ENCODE data around the gene SLC16A5.
A peak's percentile ranks its signal among the peaks of the same experiment; 100 is the strongest.
"Not testable (repeated sequence)": the region's sequence is repeated elsewhere in the genome, so short reads cannot be mapped to it uniquely, and the experiment has no call there.

Gene SLC16A5

DNA sequence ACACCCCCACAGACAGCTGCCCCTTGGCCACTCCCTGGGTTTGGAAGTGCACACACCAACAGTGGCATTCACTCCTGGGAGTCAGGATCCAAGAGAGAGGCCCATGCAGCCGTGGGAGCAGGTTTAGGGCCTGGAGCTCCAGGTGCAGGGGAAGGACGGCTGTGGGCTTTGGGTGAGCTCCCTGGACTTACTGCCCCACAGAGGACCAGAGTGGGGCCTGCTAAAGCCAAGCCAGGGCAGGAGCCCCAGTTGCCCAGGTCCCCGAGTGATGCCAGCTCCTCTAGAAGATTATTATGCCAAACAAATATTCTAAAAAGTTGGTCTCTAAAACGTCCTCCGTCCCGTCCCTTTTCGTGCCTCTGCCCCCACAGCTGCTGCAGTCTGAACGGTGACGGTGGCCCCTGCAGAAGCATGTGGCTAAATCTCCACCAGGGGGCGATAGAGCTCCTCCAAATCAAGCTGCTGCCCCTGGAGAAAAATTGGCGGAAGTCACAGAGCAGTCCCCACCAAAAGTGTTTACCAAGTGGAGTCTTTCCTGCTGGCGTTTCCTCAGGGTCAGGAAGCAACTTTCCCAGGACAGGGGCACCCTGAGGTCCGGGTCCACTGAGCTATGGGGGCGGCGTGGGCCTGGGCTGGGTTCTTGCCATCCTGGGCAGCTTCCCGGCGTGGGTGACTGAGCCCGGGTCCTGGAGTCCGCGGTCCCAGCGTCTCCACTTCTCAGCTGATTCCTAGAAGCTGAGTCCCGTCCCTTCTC, 26.2 kb downstream of the SLC16A5 start:
- peak; percentile 47 for DNase-seq

DNA sequence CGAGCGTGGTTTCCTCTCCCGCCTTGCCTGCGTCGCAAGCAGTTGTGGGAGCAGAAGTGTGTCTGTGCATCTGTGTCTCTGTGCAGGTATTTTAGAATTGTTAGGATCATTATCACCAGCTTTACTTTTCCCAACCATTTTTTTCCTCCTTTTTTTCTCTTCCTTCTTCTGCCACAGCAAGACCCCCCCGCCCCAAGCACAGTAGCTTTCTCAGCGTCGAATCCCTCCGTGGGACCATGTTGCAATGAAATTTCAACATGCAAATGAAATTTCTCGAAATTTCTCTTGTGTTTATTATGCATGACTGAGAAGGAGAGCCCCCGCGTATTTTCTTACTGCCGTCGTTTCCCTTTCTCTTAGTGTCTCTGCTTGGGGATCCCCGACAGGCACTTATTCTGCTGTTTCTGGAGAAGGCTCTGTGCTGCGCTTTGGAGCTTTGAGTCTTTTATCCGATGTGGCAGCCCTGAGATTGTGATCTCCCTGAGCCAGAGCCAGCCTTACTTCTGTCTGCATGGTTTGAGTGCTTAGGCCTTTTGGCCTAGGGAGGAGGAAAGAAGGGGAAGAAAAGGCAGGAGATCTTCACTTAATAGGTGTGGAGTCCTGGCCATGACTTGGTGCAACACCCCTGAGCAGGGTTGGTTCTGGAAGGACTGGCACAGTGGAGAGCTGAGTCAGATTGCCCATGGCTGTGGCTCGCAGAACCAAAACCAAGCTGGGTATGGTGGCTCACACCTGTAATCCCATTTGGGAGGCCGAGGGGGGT, 27.0 kb downstream of the SLC16A5 start:
- DNase-seq: no peak

DNA sequence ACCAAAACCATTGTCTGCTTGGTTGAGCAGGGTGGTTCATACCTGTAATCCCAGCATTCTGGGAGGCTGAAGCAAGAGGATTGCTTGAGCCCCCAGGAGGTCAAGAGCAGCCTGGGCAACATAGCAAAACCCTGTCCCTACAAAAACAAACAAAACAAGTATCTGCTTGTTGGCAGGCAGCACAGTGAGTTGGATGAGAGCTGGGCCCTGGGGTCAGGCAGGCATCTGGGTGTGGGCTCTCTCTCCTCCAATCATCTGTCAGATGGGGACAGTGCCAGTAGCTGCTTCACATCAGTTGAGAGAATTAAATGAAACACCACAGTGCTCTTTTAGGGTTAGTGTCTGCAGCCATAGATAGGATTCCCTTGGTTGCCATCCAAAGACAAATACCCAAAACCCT, 27.8 kb downstream of the SLC16A5 start:
- DNase-seq: no peak

- DNase-seq: no peak
Observed at GRCh38 chr17:75116737-75117136, 29.0 kb downstream of the SLC16A5 start.

DNA sequence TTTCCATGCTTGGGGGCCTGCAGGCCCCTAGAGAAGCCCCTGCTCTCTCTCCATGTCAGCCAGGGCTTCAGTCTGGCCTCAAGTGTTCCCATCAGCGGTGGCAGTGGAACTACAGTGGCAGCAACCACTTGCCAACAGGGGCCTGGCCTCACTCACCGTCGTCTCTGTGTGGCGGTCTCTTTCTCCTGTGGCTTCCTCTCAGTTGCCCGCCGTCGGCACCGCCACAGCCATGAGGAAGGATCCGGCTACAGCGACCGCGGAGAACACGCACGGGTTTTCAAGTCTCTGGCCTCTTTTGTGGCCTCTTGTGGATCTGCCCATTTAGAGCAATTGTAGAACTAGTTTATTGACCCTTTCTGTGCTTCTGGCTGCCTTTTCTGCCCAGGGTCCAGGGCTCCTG, 30.6 kb downstream of the SLC16A5 start:
- DNase-seq: no peak

- DNase-seq: no peak
Observed at GRCh38 chr17:75124041-75124818, 36.5 kb downstream of the SLC16A5 start.

DNA sequence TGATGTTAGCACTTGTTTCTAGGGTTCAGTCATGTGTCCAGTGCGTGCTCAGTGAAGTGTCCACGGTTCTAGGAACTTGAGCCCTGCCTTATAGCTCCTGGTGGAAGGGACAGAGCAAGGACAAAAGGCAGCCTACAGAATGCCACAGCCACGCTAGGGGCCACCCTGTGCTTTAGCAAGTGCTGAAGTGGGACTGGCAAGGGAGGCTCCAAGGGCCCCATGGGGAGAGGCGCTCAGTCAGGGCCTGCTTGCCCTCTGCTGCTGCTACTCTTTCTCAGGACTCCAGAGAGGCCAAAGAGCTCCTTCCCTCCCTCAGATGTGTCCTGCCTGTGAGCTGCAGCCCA, 37.0 kb downstream of the SLC16A5 start:
- DNase-seq: no peak

DNA sequence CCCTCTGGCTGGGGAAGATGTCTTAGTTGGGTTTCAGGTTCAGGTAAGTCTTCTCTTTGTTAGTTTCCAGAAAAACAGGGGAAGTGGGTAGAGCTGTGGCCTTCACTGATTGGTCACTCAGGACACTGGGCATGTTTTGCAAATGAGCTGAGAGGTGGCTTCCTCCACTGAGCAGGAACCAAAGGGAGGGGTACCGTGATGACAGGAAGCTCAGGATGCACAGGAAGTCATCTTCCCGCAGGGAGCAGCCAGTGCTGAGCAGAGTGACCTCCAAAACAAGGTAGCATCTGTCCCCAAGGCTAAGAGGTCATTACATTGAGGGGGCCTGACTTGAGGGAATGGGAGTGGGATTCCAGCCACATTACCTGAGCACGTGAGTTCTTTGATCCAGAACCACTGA, 38.2 kb downstream of the SLC16A5 start:
- DNase-seq: no peak

DNA sequence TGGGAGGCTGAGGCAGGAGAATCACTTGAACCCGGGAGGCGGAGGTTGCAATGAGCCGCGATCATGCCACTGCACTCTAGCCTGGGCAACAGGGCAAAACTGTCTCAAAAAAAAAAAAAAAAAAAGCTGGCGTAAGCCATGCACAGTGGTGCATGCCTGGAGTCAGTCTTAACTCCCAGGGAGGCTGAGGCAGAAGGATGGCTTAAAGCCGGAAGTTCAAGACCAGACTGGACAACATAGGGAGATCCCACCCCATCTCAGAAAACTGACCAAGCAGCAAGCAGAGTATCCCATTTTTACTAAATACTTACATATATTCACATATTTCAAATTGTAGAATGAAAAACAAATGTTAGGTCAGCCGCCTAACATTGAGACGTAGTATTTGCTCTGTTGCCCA, 39.2 kb downstream of the SLC16A5 start:
- no peak for DNase-seq

DNA sequence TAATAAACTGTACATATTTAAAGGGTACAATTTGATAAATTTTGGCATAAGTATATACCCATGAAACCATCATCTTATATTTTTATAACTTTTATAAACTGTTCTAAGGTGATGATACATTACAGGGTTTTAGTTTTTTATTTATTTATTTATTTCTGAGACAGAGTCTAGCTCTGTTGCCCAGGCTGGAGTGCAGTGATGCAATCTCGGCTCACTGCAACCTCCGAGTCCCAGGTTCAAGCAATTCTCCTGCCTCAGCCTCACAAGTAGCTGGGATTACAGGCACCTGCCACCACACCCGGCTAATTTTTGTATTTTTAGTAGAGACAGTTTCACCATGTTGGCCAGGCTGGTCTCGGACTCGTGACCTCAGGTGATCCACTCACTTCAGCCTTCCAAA, 40.2 kb downstream of the SLC16A5 start:
- not testable (repeated sequence) for DNase-seq

DNA sequence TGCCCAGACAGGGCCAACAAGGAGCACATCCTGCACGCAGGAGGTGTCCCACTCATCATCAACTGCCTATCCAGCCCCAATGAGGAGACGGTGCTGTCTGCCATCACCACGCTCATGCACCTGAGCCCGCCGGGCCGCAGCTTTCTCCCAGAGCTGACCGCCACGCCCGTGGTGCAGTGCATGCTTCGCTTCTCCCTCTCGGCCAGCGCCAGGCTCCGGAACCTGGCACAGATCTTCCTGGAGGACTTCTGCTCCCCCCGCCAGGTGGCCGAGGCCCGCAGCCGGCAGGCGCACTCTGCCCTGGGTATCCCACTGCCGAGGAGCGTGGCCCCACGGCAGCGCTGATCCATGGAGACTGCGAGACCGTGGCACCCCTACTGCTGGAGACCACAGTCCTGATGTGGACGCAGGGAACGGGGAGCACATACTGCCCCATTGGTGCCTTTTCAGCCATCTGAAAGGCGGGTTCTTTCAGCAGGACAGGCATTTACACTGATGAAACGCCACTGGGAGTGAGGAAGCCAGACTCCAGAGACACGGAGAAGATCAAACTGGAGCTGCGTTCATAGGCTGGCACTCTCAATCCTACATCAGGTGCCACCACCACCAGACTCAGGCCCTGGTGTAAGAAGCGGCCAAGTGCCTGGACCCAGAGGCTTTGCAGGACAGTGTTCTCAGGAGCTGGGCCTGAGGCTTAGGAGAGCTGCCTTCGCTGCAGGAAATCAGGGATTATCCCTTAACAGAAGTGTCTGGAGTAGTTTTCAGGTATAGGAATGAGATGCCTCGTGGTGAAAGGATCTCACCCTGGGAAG, 41.1 kb downstream of the SLC16A5 start:
- no peak for DNase-seq

DNA sequence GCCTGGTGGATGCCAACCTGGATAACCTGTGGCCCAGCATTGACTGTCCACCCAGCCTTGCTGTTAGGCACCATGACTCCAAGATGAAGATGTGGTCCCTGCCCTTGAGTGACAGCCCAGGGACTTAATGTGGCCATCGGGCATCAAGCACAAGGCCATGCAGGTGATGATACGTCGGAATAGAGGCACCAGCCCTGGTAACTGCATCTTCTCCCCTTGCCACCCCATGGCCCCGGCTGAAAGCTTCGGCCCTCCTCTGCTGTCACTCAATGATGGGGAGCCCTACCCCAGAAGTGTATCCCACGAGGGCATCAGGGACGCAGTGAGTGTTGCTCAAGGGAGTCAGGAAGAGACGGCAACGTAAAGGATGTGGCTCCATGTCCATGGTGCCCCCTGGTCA, 41.8 kb downstream of the SLC16A5 start:
- DNase-seq: no peak

DNA sequence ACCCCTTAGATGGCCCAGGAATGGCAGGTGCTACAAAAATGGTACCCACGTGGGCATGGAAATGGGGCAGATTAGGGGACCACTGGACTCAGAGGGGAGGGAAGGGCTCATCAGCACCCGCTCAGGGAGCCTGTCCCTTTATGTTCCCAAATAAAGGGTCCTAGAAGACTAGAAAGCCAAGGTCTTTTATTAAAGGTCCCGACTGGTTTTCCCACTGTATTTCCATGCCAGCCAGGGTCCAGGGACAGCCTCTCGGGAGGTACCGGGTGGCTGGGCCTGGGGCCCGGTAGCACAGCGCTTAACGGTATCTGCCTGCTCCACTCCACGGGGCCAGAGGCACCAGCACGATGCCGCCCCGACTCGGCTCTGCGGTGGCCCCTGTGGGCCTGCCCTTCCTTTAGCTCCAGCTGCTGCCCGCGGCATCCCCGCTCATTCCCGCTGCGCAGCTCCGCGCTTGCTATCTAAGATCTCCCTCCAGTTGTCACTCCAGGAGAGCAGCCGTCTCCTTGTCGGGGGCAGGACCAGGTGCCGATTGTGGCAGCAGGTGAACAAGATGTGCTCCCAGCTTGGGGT, 42.4 kb downstream of the SLC16A5 start:
- DNase-seq: no peak

DNA sequence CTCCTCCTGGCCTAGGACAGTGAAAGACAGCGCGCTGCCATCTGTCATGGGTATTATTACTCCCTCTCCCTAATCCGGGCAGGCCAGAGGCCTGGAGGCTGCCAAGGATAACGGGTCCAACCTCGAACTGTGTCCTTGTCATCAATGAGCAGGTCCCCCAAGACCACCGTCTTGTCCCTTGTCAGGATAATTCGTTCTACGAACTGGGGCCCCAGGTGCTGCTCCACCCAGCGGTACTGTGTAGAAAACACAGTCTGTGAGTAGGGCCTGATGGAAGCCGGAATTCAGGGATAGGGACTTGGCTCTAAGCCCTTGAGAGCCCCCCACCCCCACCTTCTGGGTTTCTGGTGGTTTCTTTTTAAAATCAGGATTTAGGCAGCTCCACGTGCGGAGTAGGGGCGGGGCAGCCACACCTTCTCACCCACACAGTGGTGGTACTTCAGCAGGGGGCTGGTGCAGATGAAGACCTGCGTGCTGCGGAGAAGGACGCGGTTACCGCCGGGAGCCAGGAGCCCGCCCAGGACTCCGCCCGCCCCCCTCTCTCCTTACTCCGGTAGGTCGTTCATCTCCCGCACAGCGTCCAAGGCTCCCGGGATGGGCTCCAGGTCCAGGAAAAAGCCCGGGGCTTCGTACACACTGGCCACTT, 43.0 kb downstream of the SLC16A5 start:
- no peak for DNase-seq

DNA sequence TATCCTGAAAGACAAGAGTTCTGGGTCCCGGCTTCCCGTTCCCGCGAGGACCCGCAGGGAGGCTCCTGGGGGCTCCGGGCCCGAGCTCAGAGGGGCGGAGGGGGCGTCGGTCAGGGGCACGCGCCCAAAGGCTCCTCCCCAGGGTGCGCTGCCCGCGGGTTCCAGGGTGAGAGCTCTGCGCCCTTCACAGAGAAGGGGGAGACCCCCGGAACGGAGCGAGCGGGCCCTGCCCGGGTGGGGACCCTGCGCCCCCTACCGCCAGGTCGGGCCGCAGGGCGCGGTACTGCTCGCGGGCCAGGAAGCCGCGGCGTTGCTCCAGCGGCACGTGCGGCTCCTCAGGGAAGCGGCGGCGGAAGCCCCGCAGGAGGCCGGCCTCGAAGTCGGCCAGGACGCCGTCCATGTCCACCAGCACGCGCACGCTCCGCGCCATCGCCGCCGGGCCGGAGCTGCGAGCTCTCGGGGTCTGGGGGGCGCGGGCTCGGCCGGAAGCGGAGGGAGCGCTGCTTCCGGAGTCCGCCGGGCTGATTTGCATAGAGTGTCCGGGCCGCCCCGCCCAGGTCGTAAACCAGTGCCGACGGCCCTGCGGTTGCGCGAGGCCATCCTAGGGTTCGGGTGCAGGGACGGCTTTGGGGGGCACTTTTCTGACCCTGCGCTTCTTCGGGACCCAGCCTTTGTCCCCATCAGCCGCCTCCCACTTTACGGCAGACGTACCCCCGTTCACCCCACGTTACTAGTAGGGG, 43.7 kb downstream of the SLC16A5 start, which contains the start of gene NT5C:
NT5C (minus strand) TSS at position 465 of the 740 bp plus-strand sequence; CDS start at position 430, 35 bp downstream.
- no peak for DNase-seq

DNA sequence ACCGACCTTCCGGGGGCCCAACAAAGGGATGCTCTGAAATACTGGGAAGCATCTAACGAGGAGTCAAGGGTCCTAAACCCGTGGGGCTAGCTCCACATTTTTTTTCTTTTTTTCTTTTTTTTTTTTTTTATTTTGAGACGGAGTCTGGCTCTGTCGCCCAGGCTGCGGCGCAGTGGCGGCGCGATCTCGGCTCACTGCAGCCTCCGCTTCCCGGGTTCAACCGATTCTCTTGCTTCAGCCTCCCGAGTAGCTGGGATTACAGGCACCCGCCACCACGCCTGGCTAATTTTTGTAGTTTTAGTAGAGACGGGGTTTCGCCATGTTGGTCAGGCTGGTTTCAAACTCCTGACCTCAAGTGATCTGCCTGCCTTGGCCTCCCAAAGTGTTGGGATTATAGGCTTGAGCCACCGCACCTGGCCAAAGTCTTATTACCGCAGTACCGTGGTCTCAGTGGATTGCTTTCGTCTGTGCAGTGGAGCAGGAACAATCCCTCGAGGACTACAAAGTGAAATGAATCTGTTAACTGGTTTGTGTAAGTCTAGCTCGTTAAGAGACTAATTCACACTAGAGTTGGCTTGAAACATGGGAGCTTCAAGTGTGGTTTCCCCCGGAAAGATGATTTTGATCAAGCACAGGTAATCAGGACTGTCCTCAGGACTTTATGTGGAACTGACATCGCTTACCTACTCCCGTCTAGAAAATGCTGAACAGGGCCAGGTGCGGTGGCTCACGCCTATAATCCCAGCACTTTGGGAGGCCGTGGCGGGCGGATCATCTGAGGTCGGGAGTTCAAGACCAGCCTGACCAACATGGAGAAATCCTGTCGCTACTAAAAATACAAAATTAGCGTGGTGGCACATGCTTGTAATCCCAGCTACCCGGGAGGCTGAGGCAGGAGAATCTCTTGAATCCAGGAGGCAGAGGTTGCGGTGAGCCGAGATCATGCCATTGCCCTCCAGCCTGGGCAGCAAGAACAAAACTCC, 44.6 kb downstream of the SLC16A5 start:
- DNase-seq: not testable (repeated sequence)

DNA sequence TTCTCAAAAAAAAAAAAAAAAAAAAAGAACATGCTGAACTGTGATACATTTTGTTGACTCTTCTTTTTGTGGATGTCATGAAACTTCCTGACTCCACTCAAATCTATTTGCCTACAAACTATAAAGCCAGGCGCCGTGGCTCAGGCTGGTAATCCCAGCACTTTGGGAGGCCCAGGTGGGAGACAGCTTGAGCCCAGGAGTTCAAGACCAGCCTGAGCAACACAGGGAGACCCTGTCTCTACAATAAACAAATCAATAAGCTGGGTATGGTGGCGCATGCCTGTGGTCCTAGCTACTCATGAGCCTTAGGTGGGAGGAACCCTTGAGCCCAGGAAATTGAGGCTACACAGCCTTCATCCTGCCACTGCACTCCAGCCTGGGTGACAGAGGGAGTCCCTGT, 45.2 kb downstream of the SLC16A5 start:
- DNase-seq: no peak

DNA sequence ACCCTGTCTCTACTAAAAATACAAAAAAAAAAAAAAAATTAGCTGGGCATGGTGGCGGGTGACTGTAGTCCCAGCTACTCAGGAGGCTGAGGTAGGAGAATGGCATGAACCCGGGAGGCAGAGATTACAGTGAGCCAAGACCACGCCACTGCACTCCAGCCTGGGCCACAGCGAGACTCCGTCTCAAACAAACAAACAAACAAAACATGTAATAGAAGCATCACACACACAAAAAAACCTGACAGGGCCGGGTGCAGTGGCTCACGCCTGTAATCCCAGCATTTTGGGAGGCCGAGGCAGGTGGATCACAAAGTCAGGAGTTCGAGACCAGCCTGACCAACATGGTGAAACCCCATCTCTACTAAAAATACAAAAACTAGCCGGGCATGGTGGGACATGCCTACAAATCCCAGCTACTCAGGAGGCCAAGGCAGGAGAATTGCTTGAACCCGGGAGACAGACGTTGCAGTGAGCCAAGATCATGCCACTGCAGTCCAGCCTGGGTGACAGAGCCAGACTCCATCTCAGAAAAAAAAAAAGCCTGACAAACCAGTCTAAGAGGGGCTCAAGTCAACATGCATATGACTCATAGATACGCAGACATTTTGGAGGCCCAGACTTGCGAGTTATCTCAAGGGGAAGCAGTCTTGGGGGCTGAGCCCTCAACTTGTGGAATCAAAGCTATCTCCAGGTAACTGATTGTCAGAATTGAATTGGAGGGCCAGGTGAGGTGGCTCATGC, 46.0 kb downstream of the SLC16A5 start:
- not testable (repeated sequence) for DNase-seq

- DNase-seq: no peak
Observed at GRCh38 chr17:75135452-75135851, 47.7 kb downstream of the SLC16A5 start.
